DMS53 (cell line): Measurements from ENCODE around the gene RPL38.

Experiments used
- DNase-seq: peaks from one replicate; lab custom pipeline; 2025; lab: John Stamatoyannopoulos, UW

RPL38 gene

GRCh38 chr17:74250324-74250995, 47.0 kb downstream of the RPL38 start:
- no peak for DNase-seq

GRCh38 chr17:74251051-74251450, 47.6 kb downstream of the RPL38 start:
- no peak for DNase-seq

GRCh38 chr17:74251569-74251968, 48.1 kb downstream of the RPL38 start:
- no peak for DNase-seq

- no peak for DNase-seq
Observed at GRCh38 chr17:74252211-74252610, 48.7 kb downstream of the RPL38 start.

GRCh38 chr17:74253036-74253435, 49.6 kb downstream of the RPL38 start:
- DNase-seq: no peak

GRCh38 chr17:74257311-74257710, 53.8 kb downstream of the RPL38 start:
- no peak for DNase-seq

GRCh38 chr17:74259667-74260524, 56.4 kb downstream of the RPL38 start:
- no peak for DNase-seq
